Tibial nerve (tissue), 4 donors: ENCODE measurements around the gene ECPAS. TPM values are rescaled to one million over a fixed set of nuclear protein-coding genes. Genes with fewer than 3 reads are reported as not detected.

Experiments
- small RNA-seq: library from RNA; depleted of rRNA; stranded (forward); fragments of <200 nt; gene quantifications from one replicate; pipeline ENCODE3, GENCODE V24; 2016
- total RNA-seq, 4 donors: library from RNA; depleted of rRNA; stranded (reverse); fragments of >200 nt; gene quantifications; one replicate each; pipeline ENCODE4 v1.1.0, GENCODE V29; 2016

ECPAS gene
- total RNA-seq, 4 donors from 2014 or later = 87.9 to 150 (median 96.6) TPM

Small RNAs within 50 kb of the gene (small RNA-seq; reads per million reads assigned to genes)
- not detected for gene RNA5SP294

Other genes starting within 250 kb of the ECPAS start
- 1 to 10 TPM in 1 of 4 donors, not detected in 3; 4.7 TPM for gene OR2K2, start 154.2 kb downstream of the ECPAS start, total RNA-seq
- 10 to 100 TPM in 3 of 4 donors, 1 to 10 TPM in 1; 5.7 to 12.0 (median 10.7) TPM for gene ZNF483, start 40.8 kb upstream of the ECPAS start, total RNA-seq
- 10 to 100 TPM; 25.7 to 58.8 (median 30.7) TPM for gene PTGR1, start 115.3 kb upstream of the ECPAS start, total RNA-seq
- gene DNAJC25, start 147.0 kb upstream of the ECPAS start, total RNA-seq = 10 to 100 TPM in 3 of 4 donors, 1 to 10 TPM in 1; 9.9 to 14.7 (median 12.6) TPM
- 10 to 100 TPM; 41.8 to 70.2 (median 51.0) TPM for gene GNG10, start 177.2 kb upstream of the ECPAS start, total RNA-seq